ENCODE results near the gene HDAC10.

HDAC10 gene

GRCh38 chr22:50250555-50251476, at the start of gene HDAC10:
HDAC10 (minus strand) TSS chr22:50251265; CDS start chr22:50251032, 233 bp downstream.
- DNase-seq (ENCODE audit: low spot score) = peak; percentile 50

- no peak for DNase-seq (ENCODE audit: low spot score)
Observed at GRCh38 chr22:50300620-50301257, 49.7 kb upstream of the HDAC10 start.

- no peak for DNase-seq (ENCODE audit: low spot score)
Observed at GRCh38 chr22:50299785-50300619, 48.9 kb upstream of the HDAC10 start.

- no peak for DNase-seq (ENCODE audit: low spot score)
Observed at GRCh38 chr22:50298937-50299784, 48.1 kb upstream of the HDAC10 start.

GRCh38 chr22:50298266-50298637, 47.2 kb upstream of the HDAC10 start:
- no peak for DNase-seq (ENCODE audit: low spot score)

DNA sequence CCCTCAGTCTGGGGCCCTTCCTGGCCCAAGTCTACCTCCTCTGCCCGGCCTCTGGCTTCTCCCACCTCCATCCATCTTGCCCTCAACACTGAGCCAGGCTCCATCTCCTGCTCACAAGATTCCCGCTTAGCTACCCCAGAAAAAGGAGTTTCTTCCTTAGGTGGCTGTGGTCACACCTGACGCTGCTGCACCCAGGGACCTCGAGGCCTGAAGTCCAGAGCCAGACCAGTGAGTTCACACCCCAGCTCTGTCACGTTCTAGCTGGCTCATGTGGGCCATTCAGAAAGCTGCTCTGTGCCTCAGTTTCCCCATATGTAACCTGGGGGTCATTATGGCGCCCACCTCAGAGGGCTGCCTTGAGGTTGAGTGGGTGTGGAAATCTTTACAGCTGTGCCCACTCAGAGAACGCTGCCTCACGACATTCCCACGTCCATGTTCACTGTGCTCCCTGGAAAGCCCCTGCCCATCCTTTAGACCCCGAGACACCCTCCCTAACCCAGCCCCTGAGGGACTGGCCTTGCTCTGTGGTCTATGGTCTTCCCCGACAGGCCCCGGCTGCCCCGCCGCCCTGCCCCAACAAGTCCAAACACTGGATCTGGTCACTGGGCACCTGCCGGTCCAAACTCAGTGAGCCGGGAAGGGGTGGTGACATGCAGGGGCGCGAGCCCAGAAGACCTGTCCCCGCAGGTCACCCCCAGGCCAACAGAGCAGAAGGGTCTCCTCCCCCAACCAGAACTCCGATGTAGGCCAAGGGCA, 46.6 kb upstream of the HDAC10 start:
- no peak for DNase-seq (ENCODE audit: low spot score)

- no peak for DNase-seq (ENCODE audit: low spot score)
Observed at GRCh38 chr22:50296658-50297490, 45.8 kb upstream of the HDAC10 start.

DNA sequence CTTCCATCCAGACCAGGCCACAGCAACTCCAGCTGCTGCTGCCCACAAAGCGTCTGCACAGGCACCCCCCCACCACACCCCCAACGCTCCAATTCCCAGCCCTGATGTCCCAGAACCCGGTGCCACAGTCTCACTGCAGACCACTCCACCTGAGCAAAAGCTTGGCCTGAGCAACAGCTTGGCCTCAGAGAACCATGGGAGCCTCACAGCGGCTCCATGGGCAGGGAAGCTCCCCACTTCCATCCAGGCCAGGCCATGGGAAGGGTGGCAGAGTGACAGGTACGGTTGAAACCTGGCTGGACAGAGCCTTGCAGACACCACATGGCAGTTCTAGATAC, 43.2 kb upstream of the HDAC10 start:
- no peak for DNase-seq (ENCODE audit: low spot score)

- no peak for DNase-seq (ENCODE audit: low spot score)
Observed at GRCh38 chr22:50293441-50294318, 42.6 kb upstream of the HDAC10 start.

DNA sequence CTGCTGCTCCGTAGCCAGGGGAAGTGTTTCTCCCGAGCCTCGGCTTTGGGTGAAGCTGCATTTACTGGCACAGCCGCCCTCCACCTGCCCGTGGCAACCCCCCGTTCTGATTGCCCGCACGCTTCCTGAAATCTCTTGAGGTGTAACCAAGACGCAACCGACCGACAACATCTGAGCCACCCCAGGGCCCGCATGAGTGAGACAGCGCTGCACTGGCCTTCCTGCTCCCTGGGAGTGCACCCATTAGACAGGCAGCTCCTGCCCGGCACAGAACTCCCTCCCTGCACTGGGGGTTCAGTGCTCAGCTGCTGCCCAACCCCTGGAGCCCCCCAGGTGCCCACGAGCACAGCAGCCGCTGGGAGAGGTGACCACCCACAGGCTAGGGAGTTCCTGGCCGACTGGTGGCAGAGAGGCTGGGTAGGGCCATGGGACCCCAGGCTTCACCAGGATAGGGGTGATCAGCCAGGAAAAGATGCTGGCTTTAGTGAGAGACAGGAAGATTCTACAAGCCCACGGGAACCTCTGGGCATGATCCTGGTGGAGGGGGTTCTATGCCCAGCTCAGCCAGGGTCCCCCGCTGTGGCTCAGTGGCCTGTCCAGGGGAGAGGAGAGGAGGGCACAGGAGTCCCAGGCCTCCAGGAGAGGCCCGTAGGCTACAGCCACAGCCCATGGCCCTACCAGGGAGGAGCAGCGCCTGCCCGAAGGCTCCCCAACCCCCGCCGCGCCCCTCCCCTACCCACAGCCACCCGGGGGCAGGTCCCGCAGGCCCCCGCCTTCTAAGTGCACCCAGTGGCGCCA, 41.8 kb upstream of the HDAC10 start:
- DNase-seq (ENCODE audit: low spot score) = no peak

- no peak for DNase-seq (ENCODE audit: low spot score)
Observed at GRCh38 chr22:50289942-50290630, 39.0 kb upstream of the HDAC10 start.

- DNase-seq (ENCODE audit: low spot score) = no peak
Observed at GRCh38 chr22:50289151-50289941, 38.3 kb upstream of the HDAC10 start.

DNA sequence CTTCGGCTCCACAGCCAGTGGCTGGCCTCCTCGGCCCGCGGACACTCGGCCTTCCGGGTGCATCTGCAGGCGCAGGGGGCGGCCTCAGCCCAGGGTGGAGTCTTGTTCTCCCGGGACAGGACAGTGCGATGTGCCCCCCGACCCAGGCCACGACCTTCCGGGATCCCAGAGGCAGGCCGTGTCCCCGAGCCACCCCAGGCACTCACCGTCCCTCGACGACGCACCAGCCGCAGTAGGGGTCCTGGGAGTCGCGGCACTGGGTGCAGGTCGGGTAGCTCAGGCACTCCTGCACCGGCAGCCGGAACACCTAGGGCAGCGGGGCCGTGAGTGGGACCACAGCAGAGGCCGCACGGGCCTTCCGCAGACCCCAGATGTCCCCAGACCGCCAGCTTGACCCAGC, 36.7 kb upstream of the HDAC10 start:
- no peak for DNase-seq (ENCODE audit: low spot score)

- DNase-seq (ENCODE audit: low spot score) = no peak
Observed at GRCh38 chr22:50286701-50287318, 35.7 kb upstream of the HDAC10 start.

DNA sequence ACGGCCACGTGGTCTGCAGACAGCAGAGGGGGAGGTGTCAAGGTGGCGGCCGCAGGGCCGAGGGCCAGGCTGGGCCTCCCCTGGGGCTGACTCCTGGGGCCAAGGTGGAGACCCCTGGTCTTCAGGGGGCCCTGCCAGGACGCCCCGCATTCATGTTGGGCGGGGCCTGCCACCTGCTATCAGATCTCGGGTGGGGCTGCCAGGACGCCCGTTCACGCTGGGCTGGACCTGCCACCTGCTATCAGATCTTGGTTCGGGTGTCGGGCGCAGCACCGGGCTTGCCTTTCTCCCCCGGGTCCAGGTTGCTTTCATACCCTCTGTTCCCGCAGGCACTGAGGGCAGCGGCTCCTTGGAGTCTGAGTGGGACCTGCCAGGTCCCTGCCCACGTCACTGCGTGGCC, 35.2 kb upstream of the HDAC10 start:
- DNase-seq (ENCODE audit: low spot score) = no peak

DNA sequence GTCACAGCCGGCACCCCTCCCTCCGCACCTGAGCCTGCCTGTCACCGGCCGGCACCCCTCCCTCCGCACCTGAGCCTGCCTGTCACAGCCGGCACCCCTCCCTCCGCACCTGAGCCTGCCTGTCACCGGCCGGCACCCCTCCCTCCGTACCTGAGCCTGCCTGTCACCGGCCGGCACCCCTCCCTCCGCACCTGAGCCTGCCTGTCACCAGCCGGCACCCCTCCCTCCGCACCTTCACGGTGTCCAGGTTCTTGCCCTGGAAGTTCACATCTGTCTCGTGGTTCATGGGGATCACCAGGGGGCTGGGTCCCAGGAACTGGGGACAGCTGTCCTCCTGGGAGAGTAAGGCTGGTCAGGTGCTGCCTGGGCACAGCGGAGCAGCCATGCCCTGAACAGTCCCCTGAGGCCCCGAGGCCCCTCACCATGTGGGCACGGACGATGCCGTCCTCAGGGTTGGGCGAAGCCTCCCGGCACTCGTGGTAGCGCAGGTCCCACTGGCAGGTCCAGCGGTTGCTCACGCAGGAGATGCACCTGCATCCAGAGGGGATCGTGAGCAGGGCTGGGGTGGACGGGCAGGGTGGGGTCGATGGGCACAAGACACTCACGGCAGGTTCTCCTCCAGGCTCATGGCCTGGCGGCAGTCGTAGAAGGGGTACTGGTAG, 34.6 kb upstream of the HDAC10 start:
- DNase-seq (ENCODE audit: low spot score) = no peak
